Measurements from ENCODE around the gene RASGRF1.

The RASGRF1 gene

GRCh38 chr15:79023918-79024317 lies 66.7 kb downstream of the RASGRF1 start:
- DNase-seq (ENCODE audit: low read depth, low spot score) = no peak
- Histone ChIP-seq H3K27me3 (ENCODE audit: insufficient read depth, insufficient read length) (no peaks in the 10 kb centered on the region), H3K9me3 (ENCODE audit: insufficient read depth, low read length) (no peaks in the 10 kb centered on the region), H3K4me1 (ENCODE audit: insufficient read depth, insufficient read length) (peaks cover 4% of the 10 kb centered on the region), H3K9ac (ENCODE audit: insufficient read length, low read depth) (no peak overlapping the region), H3K36me3 (ENCODE audit: insufficient read depth, insufficient read length, low read length) (no peaks in the 10 kb centered on the region), H3K4me3 (ENCODE audit: insufficient read length, low read depth) (no peak overlapping the region)
- TF ChIP-seq YY1 (IDR thresholded peaks at IDR 0.05; ENCODE audit: insufficient read depth, insufficient read length) = no peak
- TF ChIP-seq SUZ12 (IDR thresholded peaks at IDR 0.05; ENCODE audit: extremely low read depth, insufficient read depth, insufficient read length) = no peak
- TF ChIP-seq ZNF274 (IDR thresholded peaks at IDR 0.05; ENCODE audit: low read depth, low read length) = no peak

GRCh38 chr15:79023546-79023890 lies 67.1 kb downstream of the RASGRF1 start:
- H3K9ac ChIP-seq (ENCODE audit: insufficient read length, low read depth) = no peak overlapping the region
- no peak overlapping the region for H3K4me3 ChIP-seq (ENCODE audit: insufficient read length, low read depth)
- H3K36me3 ChIP-seq (ENCODE audit: insufficient read depth, insufficient read length, low read length) = no peaks in the 10 kb centered on the region
- H3K27me3 ChIP-seq (ENCODE audit: insufficient read depth, insufficient read length) = no peaks in the 10 kb centered on the region
- TF ChIP-seq ZNF274 (IDR thresholded peaks at IDR 0.05; ENCODE audit: low read depth, low read length) (no peak), SUZ12 (IDR thresholded peaks at IDR 0.05; ENCODE audit: extremely low read depth, insufficient read depth, insufficient read length) (no peak), YY1 (IDR thresholded peaks at IDR 0.05; ENCODE audit: insufficient read depth, insufficient read length) (no peak)
- H3K9me3 ChIP-seq (ENCODE audit: insufficient read depth, low read length) = no peaks in the 10 kb centered on the region
- H3K4me1 ChIP-seq (ENCODE audit: insufficient read depth, insufficient read length) = peaks cover 4% of the 10 kb centered on the region
- DNase-seq (ENCODE audit: low read depth, low spot score) = no peak

DNA sequence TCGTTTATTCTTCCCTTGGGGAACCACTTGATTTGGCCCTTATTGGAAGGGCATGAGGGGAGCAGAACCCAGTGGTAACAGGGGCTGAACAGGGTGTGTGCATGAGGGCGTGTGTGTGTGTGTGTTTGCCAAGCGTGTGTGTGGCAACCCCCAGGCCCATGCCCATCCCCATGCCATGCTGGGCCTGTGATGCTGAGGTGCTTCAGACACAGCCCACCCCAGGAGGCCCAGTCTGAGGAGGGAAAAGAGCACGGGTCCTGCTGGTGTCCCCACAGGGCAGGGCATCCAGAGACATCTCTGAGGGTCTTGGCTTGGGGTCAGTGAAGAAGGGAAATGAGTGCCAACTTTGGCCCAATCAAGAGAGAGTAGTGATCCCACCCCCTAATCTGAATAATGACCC lies 71.6 kb downstream of the RASGRF1 start:
- Histone ChIP-seq H3K9me3 (ENCODE audit: insufficient read depth, low read length) (no peaks in the 10 kb centered on the region), H3K4me3 (ENCODE audit: insufficient read length, low read depth) (no peak overlapping the region), H3K9ac (ENCODE audit: insufficient read length, low read depth) (no peak overlapping the region), H3K27me3 (ENCODE audit: insufficient read depth, insufficient read length) (no peaks in the 10 kb centered on the region), H3K36me3 (ENCODE audit: insufficient read depth, insufficient read length, low read length) (no peaks in the 10 kb centered on the region), H3K4me1 (ENCODE audit: insufficient read depth, insufficient read length) (no peaks in the 10 kb centered on the region)
- DNase-seq (ENCODE audit: low read depth, low spot score) = no peak
- TF ChIP-seq ZNF274 (IDR thresholded peaks at IDR 0.05; ENCODE audit: low read depth, low read length) (no peak), YY1 (IDR thresholded peaks at IDR 0.05; ENCODE audit: insufficient read depth, insufficient read length) (no peak), SUZ12 (IDR thresholded peaks at IDR 0.05; ENCODE audit: extremely low read depth, insufficient read depth, insufficient read length) (no peak)

DNA sequence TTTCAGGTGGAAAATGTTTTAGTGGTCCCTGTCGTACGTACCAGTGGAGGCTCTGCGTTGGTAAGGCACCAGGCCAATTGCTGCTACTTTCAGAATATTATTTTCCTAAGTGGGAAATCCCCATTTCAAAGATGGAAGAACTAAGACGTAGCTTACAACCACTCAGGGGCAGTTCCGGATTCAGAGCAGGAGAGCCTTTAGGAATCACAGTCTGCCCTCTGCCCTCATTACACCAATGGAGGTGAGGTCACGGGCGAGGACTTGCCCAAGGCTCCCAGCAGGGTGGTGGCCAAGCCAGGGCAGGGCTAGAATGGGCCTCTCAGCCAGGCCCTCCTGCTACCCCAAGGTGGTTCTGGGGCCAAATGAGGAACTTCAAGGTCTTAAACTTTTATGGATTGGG lies 72.6 kb downstream of the RASGRF1 start:
- DNase-seq (ENCODE audit: low read depth, low spot score) = no peak
- H3K27me3 ChIP-seq (ENCODE audit: insufficient read depth, insufficient read length) = no peaks in the 10 kb centered on the region
- H3K9me3 ChIP-seq (ENCODE audit: insufficient read depth, low read length) = no peaks in the 10 kb centered on the region
- H3K9ac ChIP-seq (ENCODE audit: insufficient read length, low read depth) = no peak overlapping the region
- no peak for TF ChIP-seq YY1 (IDR thresholded peaks at IDR 0.05; ENCODE audit: insufficient read depth, insufficient read length)
- TF ChIP-seq ZNF274 (IDR thresholded peaks at IDR 0.05; ENCODE audit: low read depth, low read length) = no peak
- no peak for TF ChIP-seq SUZ12 (IDR thresholded peaks at IDR 0.05; ENCODE audit: extremely low read depth, insufficient read depth, insufficient read length)
- H3K4me3 ChIP-seq (ENCODE audit: insufficient read length, low read depth) = no peak overlapping the region
- no peaks in the 10 kb centered on the region for H3K4me1 ChIP-seq (ENCODE audit: insufficient read depth, insufficient read length)
- H3K36me3 ChIP-seq (ENCODE audit: insufficient read depth, insufficient read length, low read length) = no peaks in the 10 kb centered on the region

- no peak overlapping the region for H3K9ac ChIP-seq (ENCODE audit: insufficient read length, low read depth)
- no peak for DNase-seq (ENCODE audit: low read depth, low spot score)
- no peaks in the 10 kb centered on the region for H3K27me3 ChIP-seq (ENCODE audit: insufficient read depth, insufficient read length)
- H3K4me3 ChIP-seq (ENCODE audit: insufficient read length, low read depth) = no peak overlapping the region
- TF ChIP-seq ZNF274 (IDR thresholded peaks at IDR 0.05; ENCODE audit: low read depth, low read length) = no peak
- TF ChIP-seq YY1 (IDR thresholded peaks at IDR 0.05; ENCODE audit: insufficient read depth, insufficient read length) = no peak
- no peak for TF ChIP-seq SUZ12 (IDR thresholded peaks at IDR 0.05; ENCODE audit: extremely low read depth, insufficient read depth, insufficient read length)
- no peaks in the 10 kb centered on the region for H3K36me3 ChIP-seq (ENCODE audit: insufficient read depth, insufficient read length, low read length)
- no peaks in the 10 kb centered on the region for H3K4me1 ChIP-seq (ENCODE audit: insufficient read depth, insufficient read length)
- no peaks in the 10 kb centered on the region for H3K9me3 ChIP-seq (ENCODE audit: insufficient read depth, low read length)
Measured at GRCh38 chr15:79016527-79017170, 73.9 kb downstream of the RASGRF1 start.

DNA sequence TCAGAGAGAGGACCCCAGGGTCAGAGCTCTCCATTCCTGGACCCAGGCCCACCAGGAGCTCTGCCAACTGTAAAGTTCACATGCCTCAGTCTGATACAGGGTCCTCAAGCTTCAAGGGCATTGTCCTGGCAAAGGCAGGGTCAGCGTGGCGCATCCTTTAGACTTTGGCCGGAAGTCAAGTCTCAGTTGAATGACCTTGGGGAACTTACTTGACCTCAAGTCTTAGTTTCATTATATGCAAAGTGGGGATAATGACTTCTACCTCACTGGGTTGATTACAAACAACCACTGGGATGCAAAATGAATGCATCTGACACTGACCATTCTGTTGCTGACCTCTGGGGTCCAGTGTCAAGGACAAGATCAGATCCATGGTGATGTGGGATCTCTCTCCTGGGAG lies 75.2 kb downstream of the RASGRF1 start:
- H3K9me3 ChIP-seq (ENCODE audit: insufficient read depth, low read length) = no peaks in the 10 kb centered on the region
- TF ChIP-seq SUZ12 (IDR thresholded peaks at IDR 0.05; ENCODE audit: extremely low read depth, insufficient read depth, insufficient read length) = no peak
- no peak for TF ChIP-seq YY1 (IDR thresholded peaks at IDR 0.05; ENCODE audit: insufficient read depth, insufficient read length)
- no peak for TF ChIP-seq ZNF274 (IDR thresholded peaks at IDR 0.05; ENCODE audit: low read depth, low read length)
- no peaks in the 10 kb centered on the region for H3K27me3 ChIP-seq (ENCODE audit: insufficient read depth, insufficient read length)
- DNase-seq (ENCODE audit: low read depth, low spot score) = no peak
- no peaks in the 10 kb centered on the region for H3K36me3 ChIP-seq (ENCODE audit: insufficient read depth, insufficient read length, low read length)
- no peaks in the 10 kb centered on the region for H3K4me1 ChIP-seq (ENCODE audit: insufficient read depth, insufficient read length)
- H3K4me3 ChIP-seq (ENCODE audit: insufficient read length, low read depth) = no peak overlapping the region
- H3K9ac ChIP-seq (ENCODE audit: insufficient read length, low read depth) = no peak overlapping the region

- no peaks in the 10 kb centered on the region for H3K27me3 ChIP-seq (ENCODE audit: insufficient read depth, insufficient read length)
- TF ChIP-seq SUZ12 (IDR thresholded peaks at IDR 0.05; ENCODE audit: extremely low read depth, insufficient read depth, insufficient read length) = no peak
- TF ChIP-seq ZNF274 (IDR thresholded peaks at IDR 0.05; ENCODE audit: low read depth, low read length) = no peak
- TF ChIP-seq YY1 (IDR thresholded peaks at IDR 0.05; ENCODE audit: insufficient read depth, insufficient read length) = no peak
- no peak overlapping the region for H3K4me3 ChIP-seq (ENCODE audit: insufficient read length, low read depth)
- H3K36me3 ChIP-seq (ENCODE audit: insufficient read depth, insufficient read length, low read length) = no peaks in the 10 kb centered on the region
- H3K9ac ChIP-seq (ENCODE audit: insufficient read length, low read depth) = no peak overlapping the region
- H3K4me1 ChIP-seq (ENCODE audit: insufficient read depth, insufficient read length) = no peaks in the 10 kb centered on the region
- DNase-seq (ENCODE audit: low read depth, low spot score) = no peak
- no peaks in the 10 kb centered on the region for H3K9me3 ChIP-seq (ENCODE audit: insufficient read depth, low read length)
Measured at GRCh38 chr15:79010278-79010677, 80.3 kb downstream of the RASGRF1 start.

Data from NT2/D1 (cell line).